A673 (cell line): ENCODE data around the gene BACH2.

Source experiments
- EZH2 ChIP-seq: fragments of 200-600 bp; sonication (generic); IDR thresholded peaks from 2 replicates; pipeline ENCODE4 v1.6.1; 2017; ENCODE audit warnings: borderline replicate concordance, low read depth, mild to moderate bottlenecking, mixed read lengths, antibody characterized with exemption, low read length; ENCODE audit not compliant: poor library complexity, severe bottlenecking
- TF ChIP-seq, protein P1 (sequence below): fragments of 300-800, 200-600 bp; sonication (generic); conservative IDR thresholded peaks from 2 replicates; pipeline ENCODE4 v1.5.1; 2017; ENCODE audit warnings: low read depth, mild to moderate bottlenecking, antibody characterized with exemption, low read length, moderate library complexity, mixed read lengths

GRCh38 chr6:89925826-89926225 lies 370.8 kb downstream of the BACH2 start:
- TF ChIP-seq, protein P1, sequence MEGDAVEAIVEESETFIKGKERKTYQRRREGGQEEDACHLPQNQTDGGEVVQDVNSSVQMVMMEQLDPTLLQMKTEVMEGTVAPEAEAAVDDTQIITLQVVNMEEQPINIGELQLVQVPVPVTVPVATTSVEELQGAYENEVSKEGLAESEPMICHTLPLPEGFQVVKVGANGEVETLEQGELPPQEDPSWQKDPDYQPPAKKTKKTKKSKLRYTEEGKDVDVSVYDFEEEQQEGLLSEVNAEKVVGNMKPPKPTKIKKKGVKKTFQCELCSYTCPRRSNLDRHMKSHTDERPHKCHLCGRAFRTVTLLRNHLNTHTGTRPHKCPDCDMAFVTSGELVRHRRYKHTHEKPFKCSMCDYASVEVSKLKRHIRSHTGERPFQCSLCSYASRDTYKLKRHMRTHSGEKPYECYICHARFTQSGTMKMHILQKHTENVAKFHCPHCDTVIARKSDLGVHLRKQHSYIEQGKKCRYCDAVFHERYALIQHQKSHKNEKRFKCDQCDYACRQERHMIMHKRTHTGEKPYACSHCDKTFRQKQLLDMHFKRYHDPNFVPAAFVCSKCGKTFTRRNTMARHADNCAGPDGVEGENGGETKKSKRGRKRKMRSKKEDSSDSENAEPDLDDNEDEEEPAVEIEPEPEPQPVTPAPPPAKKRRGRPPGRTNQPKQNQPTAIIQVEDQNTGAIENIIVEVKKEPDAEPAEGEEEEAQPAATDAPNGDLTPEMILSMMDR: no peak
- no peak for TF ChIP-seq EZH2
